Stimulated activated CD8-positive, alpha-beta memory T cell treated with anti-CD3 and anti-CD28 coated beads, Interleukin-4, amount 100 ng/mL, for 1 hour (primary cell): ENCODE data around the gene TENT4A.
A peak's percentile ranks its signal among the peaks of the same experiment; 100 is the strongest.

Experiments
- DNase-seq, 2 donors: peaks; one replicate each; pipeline ENCODE4 v3.0.0-alpha.2; 2020; ENCODE audit warnings: low read depth in 2 of 2, low spot score in 1 of 2

The TENT4A gene

GRCh38 chr5:6750142-6750840 lies 37.1 kb downstream of the TENT4A start:
- no peak for DNase-seq

- DNase-seq, result no peak
Observed at GRCh38 chr5:6750951-6751685, 37.9 kb downstream of the TENT4A start.

DNA sequence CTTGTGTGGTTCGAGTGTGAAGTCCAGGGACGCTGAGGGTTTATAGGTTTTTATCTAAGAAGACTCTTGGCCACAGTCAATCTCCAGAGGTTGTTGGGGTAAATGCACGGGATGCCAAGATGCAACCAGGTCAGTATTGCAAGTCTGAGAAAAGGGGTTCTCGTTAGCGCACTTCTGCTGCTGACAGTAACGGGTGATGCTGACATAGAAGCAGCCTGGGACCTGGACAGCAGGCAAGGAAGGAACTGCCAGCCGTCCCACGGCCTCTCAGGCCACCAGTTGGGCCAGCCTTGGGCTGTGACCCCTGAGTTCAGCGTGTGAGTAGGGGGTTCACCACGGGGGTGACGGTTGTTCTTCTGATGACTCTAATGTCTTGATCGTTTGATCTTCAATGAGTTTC lies 39.0 kb downstream of the TENT4A start:
- no peak for DNase-seq

DNA sequence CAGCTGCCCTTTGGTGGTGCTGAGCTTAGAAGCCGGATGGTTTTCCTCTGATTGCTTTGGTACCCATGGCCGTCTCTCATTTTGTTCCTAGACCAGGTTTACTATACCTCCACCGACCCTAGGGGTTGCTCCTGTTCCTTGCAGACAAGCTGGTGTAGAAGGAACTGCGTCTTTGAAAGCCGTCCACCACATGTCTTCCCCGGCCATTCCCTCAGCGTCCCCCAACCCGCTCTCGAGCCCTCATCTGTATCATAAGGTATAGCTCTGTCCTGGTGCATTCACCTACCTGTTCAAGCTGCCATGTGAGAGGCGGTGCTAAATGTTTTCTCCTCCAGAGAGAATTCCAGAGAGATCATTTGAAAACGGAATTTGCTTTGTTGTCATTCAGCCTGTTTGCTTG lies 39.5 kb downstream of the TENT4A start:
- no peak for DNase-seq

- no peak for DNase-seq
Observed at GRCh38 chr5:6753851-6754250, 40.6 kb downstream of the TENT4A start.

- no peak for DNase-seq
Observed at GRCh38 chr5:6754766-6755165, 41.5 kb downstream of the TENT4A start.

GRCh38 chr5:6755519-6755918 lies 42.3 kb downstream of the TENT4A start:
- no peak for DNase-seq

- DNase-seq, result no peak
Observed at GRCh38 chr5:6755941-6756340, 42.7 kb downstream of the TENT4A start.

GRCh38 chr5:6757414-6757969 lies 44.3 kb downstream of the TENT4A start:
- DNase-seq, result no peak

DNA sequence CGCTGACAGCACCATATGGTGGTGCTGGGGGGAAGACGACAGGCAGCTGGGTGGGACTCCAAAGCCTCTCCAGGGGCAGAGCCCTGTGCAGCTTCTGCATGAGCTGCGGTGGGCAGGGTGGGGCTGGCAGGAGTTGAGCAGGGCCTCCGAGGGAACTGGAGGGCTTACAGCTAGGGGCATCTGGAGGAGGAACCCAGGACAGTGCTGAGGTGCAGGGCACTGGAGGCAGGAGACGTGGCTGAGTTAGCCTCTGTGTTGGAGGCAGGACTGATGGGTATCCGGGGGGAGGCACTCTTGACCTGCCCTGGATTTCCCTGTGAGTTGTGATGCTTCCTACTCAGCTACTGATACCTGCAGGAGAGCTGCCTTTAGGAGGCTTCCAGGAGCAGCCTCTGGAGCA lies 45.0 kb downstream of the TENT4A start:
- DNase-seq, result no peak

DNA sequence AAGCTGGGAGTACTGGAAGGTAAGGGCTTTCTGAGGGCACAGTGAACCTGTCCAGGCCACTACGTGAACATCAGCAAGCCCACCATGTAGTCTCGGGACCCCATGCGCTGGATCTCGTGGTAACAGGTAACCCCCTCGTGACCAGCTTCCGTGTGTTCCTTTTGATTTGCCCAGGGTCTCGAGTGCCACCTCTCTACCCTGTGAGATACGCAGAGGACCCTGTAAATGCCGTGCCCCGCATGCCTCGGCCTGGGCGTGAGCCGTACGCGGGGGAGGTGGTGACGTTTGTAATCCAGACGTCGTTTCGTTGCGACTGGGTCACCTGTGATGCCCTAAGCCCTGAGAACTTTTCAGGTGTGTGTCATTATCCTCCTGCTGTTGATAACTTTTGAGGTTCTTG lies 45.5 kb downstream of the TENT4A start:
- DNase-seq, result no peak

- no peak for DNase-seq
Observed at GRCh38 chr5:6759401-6759800, 46.2 kb downstream of the TENT4A start.

DNA sequence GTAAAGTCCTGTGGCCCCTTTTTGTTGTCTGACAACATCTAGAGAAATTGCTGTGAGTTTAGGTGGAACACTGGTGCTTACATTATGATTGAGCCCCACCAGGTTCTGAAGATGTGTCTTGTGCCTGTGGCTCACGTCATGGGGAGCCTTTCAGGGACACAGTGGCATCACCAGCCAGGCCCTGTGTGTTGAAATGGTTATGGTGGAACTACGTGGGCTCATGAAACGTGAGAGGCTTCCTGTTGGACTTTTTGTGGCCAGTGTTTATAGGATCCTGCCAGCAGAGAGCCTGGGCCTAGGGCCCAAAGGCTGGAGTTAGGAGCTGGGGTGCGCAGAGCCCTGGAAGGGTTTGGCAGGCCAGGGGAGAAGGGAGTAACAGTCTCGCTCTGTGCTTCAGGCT lies 46.8 kb downstream of the TENT4A start:
- DNase-seq, result no peak

GRCh38 chr5:6760686-6761085 lies 47.5 kb downstream of the TENT4A start:
- DNase-seq, result no peak

GRCh38 chr5:6761333-6761732 lies 48.1 kb downstream of the TENT4A start:
- no peak for DNase-seq

DNA sequence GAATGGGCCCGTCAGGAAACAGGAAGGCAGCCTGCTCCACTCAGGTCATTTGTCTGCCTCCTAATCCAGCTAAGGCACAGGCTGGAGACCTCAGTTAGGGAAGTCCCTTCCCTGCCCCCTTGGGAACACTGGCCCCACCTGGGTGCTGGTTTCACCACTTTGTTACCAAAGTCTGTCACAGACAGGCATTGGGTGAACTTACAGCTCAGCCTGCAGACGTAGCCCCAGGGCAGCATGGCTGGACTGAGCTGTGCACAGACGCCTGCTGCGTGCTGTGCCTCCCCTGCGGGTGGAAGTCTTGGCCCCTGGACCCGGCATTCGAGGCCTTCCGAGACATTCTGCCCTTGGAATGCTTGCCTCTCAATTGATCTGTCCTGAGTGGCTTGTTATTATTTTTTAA lies 48.9 kb downstream of the TENT4A start:
- DNase-seq, result no peak

DNA sequence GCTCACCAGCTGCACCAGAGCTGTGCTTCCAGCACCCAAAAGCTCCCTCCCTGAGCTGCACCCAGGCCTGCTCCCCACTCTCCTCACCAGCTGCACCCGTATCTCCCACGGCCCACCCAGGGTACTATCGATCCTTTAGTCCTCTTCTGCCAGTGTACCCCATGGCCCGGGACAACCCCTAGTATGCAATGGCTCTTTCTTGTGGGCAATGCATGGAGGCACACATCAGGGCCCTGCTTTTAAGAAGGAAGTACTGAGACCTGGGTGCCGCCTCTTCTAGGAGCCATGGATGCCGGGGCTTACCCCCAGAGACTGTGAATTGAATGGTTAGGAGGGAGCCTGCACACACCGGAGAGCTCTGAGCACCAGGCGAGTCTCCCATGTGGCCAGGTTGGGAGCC lies 49.5 kb downstream of the TENT4A start:
- DNase-seq, result no peak

- DNase-seq, result no peak
Observed at GRCh38 chr5:6763191-6763590, 50.0 kb downstream of the TENT4A start.

DNA sequence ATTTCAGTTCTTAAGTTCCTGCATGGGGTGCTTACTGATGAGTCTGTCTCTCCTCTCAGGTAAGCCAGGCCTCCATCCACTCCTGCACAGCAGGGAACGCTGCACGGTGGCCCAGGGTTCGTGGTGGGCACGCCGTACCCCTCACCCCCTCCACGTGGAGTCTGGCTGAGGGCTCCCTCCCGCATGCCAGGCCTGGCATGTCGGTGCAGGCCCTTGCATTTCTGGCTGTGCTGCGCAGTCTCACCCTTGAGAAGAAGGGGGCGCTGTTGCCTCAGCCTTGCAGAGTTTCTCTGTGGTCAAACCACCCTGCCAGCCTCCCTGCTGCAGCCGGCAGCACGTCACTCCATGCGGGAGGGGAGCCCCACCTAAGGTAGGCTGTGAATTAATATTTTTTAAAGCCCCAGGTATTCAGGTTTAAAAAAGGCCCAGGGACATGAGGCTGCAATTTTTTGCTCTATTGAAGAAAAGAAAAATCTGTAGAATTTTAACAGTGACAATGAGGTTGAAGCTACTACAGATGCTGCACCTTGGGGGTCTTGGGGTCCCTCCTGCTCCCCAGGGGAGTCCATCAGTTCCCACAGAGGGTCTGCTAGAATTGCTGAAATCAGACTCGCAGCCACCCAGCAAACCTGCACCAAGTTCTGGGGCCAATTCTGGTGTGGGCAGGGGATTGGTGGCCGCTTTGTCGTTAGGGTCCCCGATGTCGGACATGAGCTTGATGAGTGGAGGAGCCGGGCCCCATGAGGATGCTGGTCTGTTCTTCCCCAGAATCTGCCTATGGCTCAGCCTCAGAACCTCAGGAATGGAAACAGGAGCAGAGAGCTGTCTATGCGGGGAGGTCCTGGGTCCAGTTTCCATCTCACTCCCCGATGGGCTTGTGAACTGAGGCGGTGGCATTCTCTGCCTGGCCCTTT lies 52.6 kb downstream of the TENT4A start:
- peak in 1 of 2 donors; percentile 42 for DNase-seq

DNA sequence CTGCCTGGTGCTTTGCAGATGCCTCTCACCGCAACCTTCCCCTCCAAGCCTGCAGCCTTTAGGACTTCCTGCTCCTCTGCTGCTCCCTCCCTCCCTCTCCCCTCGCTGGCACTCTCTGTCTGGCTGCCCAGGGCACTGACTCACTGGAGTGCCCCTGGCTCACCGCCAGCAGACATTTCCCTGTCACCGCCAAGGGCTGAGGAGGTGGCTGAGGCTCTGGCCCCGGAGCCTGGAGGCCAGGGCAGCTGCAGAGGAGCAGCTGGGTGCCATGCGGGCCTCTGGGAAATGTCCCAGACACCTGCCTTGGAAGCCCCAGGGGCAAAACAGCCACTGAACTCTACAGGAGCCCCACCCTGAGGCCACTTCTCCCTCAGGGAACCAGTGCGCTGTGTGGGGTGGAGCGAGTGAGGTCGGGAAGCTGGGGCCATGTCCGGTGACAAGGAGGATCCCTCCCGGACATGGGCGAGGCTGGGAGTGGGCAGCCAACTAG lies 53.4 kb downstream of the TENT4A start:
- no peak for DNase-seq

DNA sequence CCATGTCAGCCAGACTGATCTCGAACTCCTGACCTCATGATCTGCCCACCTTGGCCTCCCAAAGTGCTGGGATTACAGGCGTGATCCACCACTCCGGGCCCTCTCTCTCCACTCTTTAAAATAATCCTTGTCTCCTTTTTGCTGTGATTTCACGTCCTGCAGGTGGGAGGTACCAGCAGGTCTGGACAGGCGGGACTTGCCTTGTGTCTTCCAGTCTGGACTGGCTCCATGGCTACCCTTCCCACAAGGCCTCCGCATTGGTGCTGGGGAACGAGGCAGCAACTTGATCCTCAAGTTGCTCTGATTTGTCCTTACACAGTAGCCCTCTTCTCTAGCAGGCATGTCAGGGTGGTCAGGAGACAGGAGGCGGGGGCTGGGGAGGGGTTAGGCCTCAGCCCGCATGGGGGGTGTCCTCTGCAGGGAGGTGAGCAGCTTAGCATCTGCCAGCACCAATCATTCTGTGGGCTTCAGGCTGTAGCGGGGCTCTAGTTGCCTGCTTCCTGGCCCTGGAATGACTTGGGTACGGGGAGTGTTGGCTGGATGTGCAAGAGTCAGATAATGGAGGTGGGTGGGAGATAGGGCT lies 54.3 kb downstream of the TENT4A start:
- DNase-seq, result no peak
